Mucosa of gallbladder (tissue), 1 donor: ENCODE data around the gene ITGBL1. TPM values are rescaled to one million over a fixed set of nuclear protein-coding genes. Genes with fewer than 3 reads are reported as not detected.

ENCODE experiments used
- DNase-seq: peaks from one replicate; pipeline ENCODE4 v3.0.0-alpha.2; 2020; ENCODE audit warnings: low spot score
- total RNA-seq: library from RNA; stranded (reverse); gene quantifications from one replicate; pipeline ENCODE4 v1.2.1, GENCODE V29; 2021
- donor health status: DM: no; HTN: no; CAD: no.

ITGBL1 gene
- total RNA-seq, 1 donor from 2014 or later: 16.2 TPM

GRCh38 chr13:101556676-101557123 is 104.2 kb downstream of the ITGBL1 start:
- DNase-seq: no peak

GRCh38 chr13:101565317-101565716 is 112.8 kb downstream of the ITGBL1 start:
- DNase-seq: no peak

- no peak for DNase-seq
Observed at GRCh38 chr13:101567841-101568240, 115.4 kb downstream of the ITGBL1 start.

- DNase-seq: no peak
Observed at GRCh38 chr13:101569807-101570206, 117.3 kb downstream of the ITGBL1 start.

GRCh38 chr13:101570410-101570809 is 117.9 kb downstream of the ITGBL1 start:
- DNase-seq: no peak

- no peak for DNase-seq
Observed at GRCh38 chr13:101572456-101572855, 120.0 kb downstream of the ITGBL1 start.

GRCh38 chr13:101575581-101575980 is 123.1 kb downstream of the ITGBL1 start:
- no peak for DNase-seq

- no peak for DNase-seq
Observed at GRCh38 chr13:101576455-101576854, 124.0 kb downstream of the ITGBL1 start.

GRCh38 chr13:101576977-101577376 is 124.5 kb downstream of the ITGBL1 start:
- DNase-seq: no peak

- DNase-seq: no peak
Observed at GRCh38 chr13:101579281-101579802, 126.9 kb downstream of the ITGBL1 start.

GRCh38 chr13:101584331-101584730 is 131.9 kb downstream of the ITGBL1 start:
- DNase-seq: no peak

GRCh38 chr13:101590479-101590878 is 138.0 kb downstream of the ITGBL1 start:
- no peak for DNase-seq

GRCh38 chr13:101594936-101595335 is 142.5 kb downstream of the ITGBL1 start:
- DNase-seq: no peak

GRCh38 chr13:101596803-101597202 is 144.3 kb downstream of the ITGBL1 start:
- DNase-seq: no peak

GRCh38 chr13:101611491-101612475 is 159.3 kb downstream of the ITGBL1 start:
- DNase-seq: no peak

- DNase-seq: no peak
Observed at GRCh38 chr13:101612735-101613134, 160.3 kb downstream of the ITGBL1 start.

GRCh38 chr13:101614491-101614890 is 162.0 kb downstream of the ITGBL1 start:
- DNase-seq: no peak

- DNase-seq: no peak
Observed at GRCh38 chr13:101618440-101619187, 166.1 kb downstream of the ITGBL1 start.

GRCh38 chr13:101621099-101621498 is 168.6 kb downstream of the ITGBL1 start:
- no peak for DNase-seq

- DNase-seq: no peak
Observed at GRCh38 chr13:101623470-101624209, 171.2 kb downstream of the ITGBL1 start.

GRCh38 chr13:101624210-101624922 is 171.9 kb downstream of the ITGBL1 start:
- no peak for DNase-seq
